ENCODE measurements around the gene PYGB. TPM values are rescaled to one million over a fixed set of nuclear protein-coding genes. Genes with fewer than 3 reads are reported as not detected.
"Not testable (repeated sequence)": the region's sequence is repeated elsewhere in the genome, so short reads cannot be mapped to it uniquely, and the experiment has no call there.

The PYGB gene
- total and polyA plus RNA-seq, 9 donors = 20.7 to 31.5 (median 26.0) TPM

GRCh38 chr20:25308671-25309394, 60.9 kb downstream of the PYGB start:
- no peak for DNase-seq
- no peak overlapping the region for H3K4me3 ChIP-seq (ENCODE audit: low read length)
- peaks cover 24% of the 10 kb centered on the region for H3K4me1 ChIP-seq (ENCODE audit: control insufficient read depth, insufficient read depth, low read length)
- no peak overlapping the region for H3K27ac ChIP-seq (ENCODE audit: low read length)
- H3K9me3 ChIP-seq (replicated peaks; ENCODE audit: control insufficient read depth, low read depth, low read length) = no peaks in the 10 kb centered on the region
- 96% methylated on average over 9 of the region's 17 CpGs for WGBS (ENCODE audit: insufficient coverage)
- H3K36me3 ChIP-seq (ENCODE audit: control insufficient read depth, insufficient read depth, low read length) = peaks cover 11% of the 10 kb centered on the region
- no peaks in the 10 kb centered on the region for H3K27me3 ChIP-seq (ENCODE audit: control insufficient read depth, insufficient read depth, low read length)

DNA sequence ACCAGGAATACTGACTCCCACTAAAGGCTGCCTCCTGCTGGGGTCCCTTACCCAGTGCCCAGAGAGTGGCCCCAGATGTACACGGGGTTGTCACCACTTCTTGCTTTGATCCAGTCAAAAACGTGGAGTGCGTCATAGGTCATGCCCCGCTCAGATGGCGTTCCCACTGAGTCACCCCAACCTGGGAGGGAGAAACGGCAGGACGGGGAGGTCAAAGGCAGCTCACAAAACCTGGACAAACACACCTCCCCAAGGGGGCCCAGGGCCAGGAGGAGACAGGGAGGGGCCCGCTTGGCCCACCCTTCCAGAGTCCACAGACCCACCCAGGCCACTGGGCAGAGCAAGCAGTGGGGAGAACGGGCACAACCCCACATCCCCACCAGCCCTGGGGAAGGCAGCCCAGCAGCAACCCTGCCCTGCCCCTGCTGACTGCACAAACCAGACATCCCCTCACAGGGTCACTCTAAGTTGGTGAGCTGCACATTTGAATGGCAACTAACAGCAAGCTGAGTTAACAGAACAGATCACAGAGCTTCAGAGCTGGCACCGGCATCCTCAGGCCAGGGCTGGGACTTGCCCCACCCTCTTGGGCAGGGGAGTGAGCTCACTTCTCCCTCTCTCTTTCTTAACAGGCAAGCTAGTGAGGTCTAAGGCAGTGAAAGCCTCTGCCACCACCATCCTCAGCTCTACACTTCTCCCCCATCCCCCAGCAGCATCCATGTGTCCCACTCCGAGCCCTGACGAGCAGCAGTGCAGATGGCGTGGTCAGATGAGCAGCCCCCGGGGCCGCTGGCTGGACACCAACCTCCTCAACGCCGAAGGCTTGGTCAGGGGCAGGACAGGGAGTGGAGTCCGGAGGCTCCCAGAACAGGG, 61.7 kb downstream of the PYGB start:
- H3K9me3 ChIP-seq (replicated peaks; ENCODE audit: control insufficient read depth, low read depth, low read length) = no peaks in the 10 kb centered on the region
- 84% methylated on average over 9 of the region's 18 CpGs for WGBS (ENCODE audit: insufficient coverage)
- peak overlapping the region; percentile 77 for H3K27ac ChIP-seq (ENCODE audit: low read length)
- H3K4me1 ChIP-seq (ENCODE audit: control insufficient read depth, insufficient read depth, low read length) = peaks cover 24% of the 10 kb centered on the region
- no peaks in the 10 kb centered on the region for H3K27me3 ChIP-seq (ENCODE audit: control insufficient read depth, insufficient read depth, low read length)
- DNase-seq = no peak
- peaks cover 11% of the 10 kb centered on the region for H3K36me3 ChIP-seq (ENCODE audit: control insufficient read depth, insufficient read depth, low read length)
- no peak overlapping the region for H3K4me3 ChIP-seq (ENCODE audit: low read length)

DNA sequence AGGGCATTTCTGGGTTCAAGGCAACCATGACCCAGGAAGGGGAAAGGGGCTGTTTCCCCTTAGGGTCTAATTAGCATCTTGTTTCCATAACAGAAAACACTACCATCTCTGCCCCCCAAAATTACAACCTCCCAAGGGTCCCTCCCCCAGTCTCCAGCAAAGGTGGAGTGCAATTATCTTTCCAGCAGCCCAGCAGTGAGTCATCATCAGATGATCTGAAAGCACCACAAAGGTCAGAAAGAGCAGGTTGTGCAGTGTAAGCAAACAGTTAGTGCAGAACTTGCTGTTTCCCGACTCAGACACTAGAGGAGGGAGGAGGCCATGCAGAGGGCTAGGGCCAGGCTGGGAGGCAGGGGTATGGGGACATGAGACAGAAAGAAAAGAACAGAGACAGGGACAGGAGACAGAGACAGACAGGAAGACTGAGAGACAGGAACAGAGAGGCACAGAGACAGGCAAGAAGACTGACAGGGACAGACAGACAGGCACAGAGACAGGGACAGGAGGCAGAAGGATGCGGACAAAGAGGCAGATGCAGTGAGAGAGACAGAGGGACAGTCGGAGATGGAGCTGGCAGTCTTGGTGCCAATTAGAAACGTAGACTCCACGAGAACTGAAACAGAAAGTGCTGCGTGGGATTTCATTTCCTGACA, 62.5 kb downstream of the PYGB start:
- peak overlapping the region; percentile 77 for H3K27ac ChIP-seq (ENCODE audit: low read length)
- DNase-seq = peak; percentile 69
- no peaks in the 10 kb centered on the region for H3K9me3 ChIP-seq (replicated peaks; ENCODE audit: control insufficient read depth, low read depth, low read length)
- H3K36me3 ChIP-seq (ENCODE audit: control insufficient read depth, insufficient read depth, low read length) = peaks cover 11% of the 10 kb centered on the region
- WGBS (ENCODE audit: insufficient coverage) = 31% methylated on average over 4 of the region's 6 CpGs
- H3K4me3 ChIP-seq (ENCODE audit: low read length) = no peak overlapping the region
- H3K27me3 ChIP-seq (ENCODE audit: control insufficient read depth, insufficient read depth, low read length) = no peaks in the 10 kb centered on the region
- peaks cover 24% of the 10 kb centered on the region for H3K4me1 ChIP-seq (ENCODE audit: control insufficient read depth, insufficient read depth, low read length)

DNA sequence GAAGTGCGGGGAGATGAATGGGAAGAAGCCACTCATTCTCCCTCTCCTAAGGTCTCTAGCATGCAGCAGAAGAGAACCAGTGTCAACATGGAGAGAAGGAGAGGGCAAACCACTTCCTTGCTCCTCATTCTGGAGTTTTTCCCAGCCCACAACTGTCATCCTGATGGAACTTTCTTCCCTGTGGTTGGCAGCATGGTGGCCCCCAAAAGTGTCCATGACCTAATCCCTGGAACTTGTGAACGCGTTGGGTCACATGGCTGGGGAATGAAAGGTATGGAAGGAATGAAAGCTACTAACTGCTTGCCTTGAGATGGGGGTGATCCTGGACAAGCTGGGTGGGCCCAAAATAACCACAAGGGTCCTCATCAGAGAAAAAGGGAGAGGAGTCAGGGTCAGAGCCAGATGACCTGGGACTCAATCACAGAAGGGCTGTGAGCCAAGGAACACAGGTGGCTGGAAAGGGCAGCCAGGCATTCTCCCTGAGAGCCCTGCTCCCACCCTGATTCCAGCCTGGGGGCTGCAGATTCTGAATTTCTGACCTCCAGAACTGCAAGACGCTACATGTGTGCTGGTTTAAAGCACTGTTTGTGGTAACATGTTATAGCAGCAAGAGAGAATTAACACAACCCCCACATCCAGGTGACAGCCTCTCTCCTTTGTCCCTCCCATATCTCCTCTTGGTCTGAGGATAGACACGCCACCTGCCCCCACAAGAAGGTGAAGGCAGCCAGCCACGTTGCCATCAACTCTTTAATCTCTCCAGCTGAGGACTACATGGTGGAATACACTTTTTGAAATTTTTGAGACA, 63.2 kb downstream of the PYGB start:
- Histone ChIP-seq H3K4me1 (ENCODE audit: control insufficient read depth, insufficient read depth, low read length) (peaks cover 24% of the 10 kb centered on the region), H3K36me3 (ENCODE audit: control insufficient read depth, insufficient read depth, low read length) (peaks cover 11% of the 10 kb centered on the region), H3K27me3 (ENCODE audit: control insufficient read depth, insufficient read depth, low read length) (no peaks in the 10 kb centered on the region), H3K4me3 (ENCODE audit: low read length) (no peak overlapping the region), H3K9me3 (replicated peaks; ENCODE audit: control insufficient read depth, low read depth, low read length) (no peaks in the 10 kb centered on the region), H3K27ac (ENCODE audit: low read length) (peak overlapping the region; percentile 77)
- peak; percentile 69 for DNase-seq
- WGBS (ENCODE audit: insufficient coverage) = 70% methylated on average over 2 of the region's 6 CpGs

- DNase-seq; H3K36me3 ChIP-seq (ENCODE audit: control insufficient read depth, insufficient read depth, low read length); H3K4me3 ChIP-seq (ENCODE audit: low read length); H3K27ac ChIP-seq (ENCODE audit: low read length); H3K9me3 ChIP-seq (replicated peaks; ENCODE audit: control insufficient read depth, low read depth, low read length); H3K27me3 ChIP-seq (ENCODE audit: control insufficient read depth, insufficient read depth, low read length): not testable (repeated sequence)
- H3K4me1 ChIP-seq (ENCODE audit: control insufficient read depth, insufficient read depth, low read length) = peaks cover 24% of the 10 kb centered on the region
- WGBS (ENCODE audit: insufficient coverage) = no CpG with 5 or more reads among the region's 33 CpGs
These were observed 64.8 kb downstream of the PYGB start for GRCh38 chr20:25312716-25313115.

DNA sequence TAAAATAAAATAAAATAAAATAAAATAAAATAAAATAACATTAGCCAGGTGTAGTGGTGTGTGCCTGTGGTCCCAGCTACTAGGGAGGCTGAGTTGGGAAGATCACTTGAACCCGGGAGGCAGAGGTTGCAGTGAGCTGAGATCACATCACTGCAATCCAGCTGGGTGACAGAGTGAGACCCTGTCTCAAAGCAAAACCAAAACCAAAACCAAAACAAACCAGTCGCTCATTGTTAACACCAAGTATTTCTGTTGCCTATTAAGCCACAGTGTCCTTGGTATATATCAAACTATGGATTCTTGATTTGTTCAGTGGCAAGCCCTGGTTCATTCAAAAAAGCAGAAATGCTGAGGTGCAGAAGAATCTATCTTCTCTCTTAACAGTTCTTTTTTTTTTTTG, 65.7 kb downstream of the PYGB start:
- no peak for DNase-seq
- Histone ChIP-seq H3K36me3 (ENCODE audit: control insufficient read depth, insufficient read depth, low read length) (no peaks in the 10 kb centered on the region), H3K27ac (ENCODE audit: low read length) (no peak overlapping the region), H3K27me3 (ENCODE audit: control insufficient read depth, insufficient read depth, low read length) (no peaks in the 10 kb centered on the region), H3K9me3 (replicated peaks; ENCODE audit: control insufficient read depth, low read depth, low read length) (no peaks in the 10 kb centered on the region), H3K4me1 (ENCODE audit: control insufficient read depth, insufficient read depth, low read length) (peaks cover 25% of the 10 kb centered on the region), H3K4me3 (ENCODE audit: low read length) (no peak overlapping the region)
- WGBS (ENCODE audit: insufficient coverage) = no CpG with 5 or more reads among the region's 2 CpGs

DNA sequence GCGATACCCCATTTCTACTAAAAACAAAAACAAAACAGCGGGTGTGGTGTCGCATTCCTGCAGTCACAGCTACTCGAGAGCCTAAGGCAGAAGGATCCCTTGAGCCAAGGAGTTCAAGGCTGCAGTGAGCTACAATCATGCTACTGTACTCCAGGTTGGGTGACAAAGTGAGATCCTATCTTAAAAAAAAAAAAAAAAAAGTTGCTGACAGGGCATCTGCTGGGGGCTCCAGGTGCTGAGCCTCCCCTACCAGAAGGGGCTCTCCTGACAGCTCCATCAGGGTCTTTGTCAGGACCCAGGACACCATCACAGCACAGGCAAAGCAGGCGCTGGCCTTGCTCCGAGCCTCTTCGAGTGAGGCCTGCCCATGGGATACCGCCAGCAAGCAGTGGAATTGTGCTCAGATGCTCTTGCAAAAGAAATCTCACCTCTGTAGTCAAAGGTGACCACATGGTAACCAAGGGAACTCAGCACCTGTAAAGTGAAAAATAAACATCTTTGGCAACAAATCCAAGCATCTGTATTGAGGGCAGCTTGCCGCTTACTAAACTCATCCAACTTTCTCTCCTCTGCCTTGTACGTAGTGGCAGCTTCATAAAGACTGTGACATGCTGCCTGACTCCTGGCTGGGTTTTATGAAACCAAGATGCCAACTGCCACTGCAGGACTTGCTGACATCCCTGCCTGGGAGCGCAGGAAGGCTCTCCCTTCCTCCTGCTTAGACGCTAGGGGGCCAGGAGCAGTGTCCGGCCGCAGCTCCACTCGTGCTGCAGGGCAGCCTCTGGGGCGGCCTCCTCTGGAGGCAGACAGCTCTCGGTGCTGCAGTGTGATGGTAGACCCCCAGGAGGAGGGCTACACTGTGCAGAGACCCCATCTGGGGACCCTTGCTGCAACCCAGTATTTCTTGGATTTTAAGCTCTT, 66.9 kb downstream of the PYGB start:
- H3K9me3 ChIP-seq (replicated peaks; ENCODE audit: control insufficient read depth, low read depth, low read length) = no peaks in the 10 kb centered on the region
- no peaks in the 10 kb centered on the region for H3K27me3 ChIP-seq (ENCODE audit: control insufficient read depth, insufficient read depth, low read length)
- no peak for DNase-seq
- 74% methylated on average over 17 of the region's 17 CpGs for WGBS (ENCODE audit: insufficient coverage)
- H3K4me3 ChIP-seq (ENCODE audit: low read length) = no peak overlapping the region
- H3K4me1 ChIP-seq (ENCODE audit: control insufficient read depth, insufficient read depth, low read length) = peaks cover 30% of the 10 kb centered on the region
- H3K27ac ChIP-seq (ENCODE audit: low read length) = no peak overlapping the region
- H3K36me3 ChIP-seq (ENCODE audit: control insufficient read depth, insufficient read depth, low read length) = peaks cover 4% of the 10 kb centered on the region

DNA sequence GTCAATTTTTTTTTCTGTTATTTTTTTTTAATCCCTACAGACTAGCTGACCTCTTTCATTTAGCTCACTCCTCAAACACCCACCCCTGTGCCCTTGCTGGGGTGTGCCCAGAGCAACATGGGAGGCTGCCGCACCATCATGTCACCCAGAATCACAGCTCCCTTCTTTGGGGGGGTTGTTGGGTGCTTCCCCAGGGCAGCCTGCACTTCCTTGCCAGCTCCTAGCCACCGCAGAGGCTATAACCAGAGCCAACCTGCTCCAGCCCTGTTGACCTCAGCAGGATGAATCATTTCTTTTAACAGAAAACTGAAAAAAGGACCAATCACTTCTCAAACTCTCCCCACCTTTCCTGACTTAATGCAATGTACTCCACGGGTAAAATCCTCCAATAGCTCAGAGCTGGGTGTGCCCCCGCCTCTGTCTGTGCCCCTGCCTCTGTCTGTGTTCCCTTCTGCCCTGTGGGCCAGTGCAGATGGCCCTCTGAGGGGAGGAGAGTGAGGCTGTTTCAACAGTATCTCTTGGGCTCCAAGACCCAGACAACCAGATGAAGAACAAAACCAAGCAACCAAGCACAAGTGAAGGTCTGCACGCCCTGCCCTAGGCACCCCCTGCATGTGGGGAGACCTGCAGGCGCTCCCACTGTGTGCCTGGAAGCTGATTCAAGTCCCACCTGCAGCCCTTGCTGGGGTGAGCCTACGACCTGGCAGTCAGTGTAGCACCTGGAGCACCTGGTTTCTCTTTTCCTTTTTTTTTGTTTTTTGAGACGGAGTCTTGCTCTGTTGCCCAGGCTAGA, 67.7 kb downstream of the PYGB start:
- Histone ChIP-seq H3K9me3 (replicated peaks; ENCODE audit: control insufficient read depth, low read depth, low read length) (no peaks in the 10 kb centered on the region), H3K4me1 (ENCODE audit: control insufficient read depth, insufficient read depth, low read length) (peaks cover 22% of the 10 kb centered on the region), H3K36me3 (ENCODE audit: control insufficient read depth, insufficient read depth, low read length) (peaks cover 5% of the 10 kb centered on the region), H3K4me3 (ENCODE audit: low read length) (no peak overlapping the region), H3K27me3 (ENCODE audit: control insufficient read depth, insufficient read depth, low read length) (no peaks in the 10 kb centered on the region), H3K27ac (ENCODE audit: low read length) (no peak overlapping the region)
- WGBS (ENCODE audit: insufficient coverage) = 98% methylated on average over 5 of the region's 8 CpGs
- no peak for DNase-seq
